Panc1 (cell line): ENCODE results near the gene PRPSAP2. TPM values are rescaled to one million over a fixed set of nuclear protein-coding genes. Genes with fewer than 3 reads are reported as not detected.
A peak's percentile ranks its signal among the peaks of the same experiment; 100 is the strongest.

Experiments used
- ATAC-seq: fragments of 200-7000 bp; cut with Tn5 transposase; 2 replicates; pipeline ENCODE4 v1.9.1; 2020; ENCODE audit warnings: mild to moderate bottlenecking, moderate library complexity
- BruUV-seq: library from RNA; stranded (reverse); fragments of 400-500 nt; replicated peaks from 2 replicates; lab custom pipeline; 2021; lab: Mats Ljungman, UMichigan
- CTCF ChIA-PET: fragments of 300-600 bp; sonication (Branson Sonifier 250); formaldehyde crosslinking; loops from one replicate; lab custom pipeline; 2022; ENCODE audit warnings: antibody characterized with exemption; lab: Charles Lee
- POLR2A ChIA-PET: fragments of 300-600 bp; sonication (Branson Sonifier 250); formaldehyde crosslinking; loops from one replicate; lab custom pipeline; 2022; ENCODE audit warnings: antibody characterized with exemption; lab: Charles Lee
- DNase-seq: peaks from one replicate; pipeline ENCODE4 v3.0.0-alpha.2; 2010; ENCODE audit warnings: low read depth, low spot score
- H3K27ac ChIP-seq: 2 replicates; pipeline ENCODE4 v1.5.1; 2011; ENCODE audit warnings: mild to moderate bottlenecking, low read length, inconsistent platforms
- H3K27me3 ChIP-seq: fragments of 200-500 bp; sonication (Bioruptor generic); 2 replicates; pipeline ENCODE4 v1.6.0; 2014; ENCODE audit warnings: low read length, inconsistent platforms; ENCODE audit not compliant: control insufficient read depth, insufficient read depth
- H3K36me3 ChIP-seq: fragments of 200-500 bp; sonication (Bioruptor generic); 2 replicates; pipeline ENCODE4 v1.5.1; 2014; ENCODE audit warnings: inconsistent platforms, mild to moderate bottlenecking, low read length, moderate library complexity; ENCODE audit not compliant: control insufficient read depth, insufficient read depth
- H3K4me1 ChIP-seq: 2 replicates; pipeline ENCODE4 v1.5.1; 2011; ENCODE audit warnings: inconsistent platforms, mild to moderate bottlenecking, low read length, moderate library complexity; ENCODE audit not compliant: control insufficient read depth, insufficient read depth
- H3K4me3 ChIP-seq, 2 experiments: 2 replicates each; pipeline ENCODE4 v1.5.1; 2011 to 2012; ENCODE audit warnings: low read depth in 2 of 2, low read length in 2 of 2, mild to moderate bottlenecking in 2 of 2, inconsistent platforms in 1 of 2, moderate library complexity in 1 of 2
- H3K9me3 ChIP-seq: fragments of 200-500 bp; sonication (Bioruptor generic); 2 replicates; pipeline ENCODE4 v1.5.1; 2014; ENCODE audit warnings: low read depth, mild to moderate bottlenecking, inconsistent platforms, low read length, moderate library complexity; ENCODE audit not compliant: control insufficient read depth, insufficient read depth
- CTCF ChIP-seq: fragments of 450-650 bp; IDR thresholded peaks from 2 replicates; pipeline ENCODE4 v1.5.1; 2017; ENCODE audit warnings: mild to moderate bottlenecking
- POLR2AphosphoS5 ChIP-seq: IDR thresholded peaks from 2 replicates; pipeline ENCODE4 v1.6.1; 2012; ENCODE audit warnings: mild to moderate bottlenecking, low read depth, low read length, moderate library complexity
- REST ChIP-seq, 2 experiments: IDR thresholded peaks; 2 replicates each; pipeline ENCODE4 v1.6.1; 2011 to 2012; ENCODE audit warnings: low read depth in 2 of 2, control low read depth in 1 of 2, low read length in 1 of 2, mild to moderate bottlenecking in 1 of 2, moderate library complexity in 1 of 2; ENCODE audit not compliant: insufficient read depth in 1 of 2
- SIN3A ChIP-seq: IDR thresholded peaks from 2 replicates; pipeline ENCODE4 v1.6.1; 2012; ENCODE audit warnings: low read depth, mild to moderate bottlenecking, low read length, moderate library complexity, borderline replicate concordance; ENCODE audit not compliant: insufficient read depth
- TCF7L2 ChIP-seq: IDR thresholded peaks from 2 replicates; pipeline ENCODE4 v1.6.1; 2011; ENCODE audit warnings: mild to moderate bottlenecking, low read depth, low read length, inconsistent platforms
- in situ Hi-C: cut with HindIII; loops from 2 replicates; pipeline ENCODE4 v1.10.0; 2016; ENCODE audit warnings: low sequenced_read_pairs, low pct_unique_long_range_greater_than_20kb
- intact Hi-C: fragments of 100-400 bp; cut with micrococcal nuclease; formaldehyde crosslinking; loops from one replicate; pipeline ENCODE4 v1.10.0; 2022; ENCODE audit not compliant: unreplicated experiment
- total RNA-seq: library from RNA; stranded (reverse); gene quantifications from one replicate; pipeline ENCODE4 v1.2.1, GENCODE V29; 2021; ENCODE audit not compliant: unreplicated experiment

The PRPSAP2 gene
- total RNA-seq, 1 experiment from 2014 or later = 25.3 TPM

GRCh38 chr17:18859256-18859655 is 1.3 kb downstream of the PRPSAP2 start:
- Histone ChIP-seq H3K27me3 (no peaks in the 10 kb centered on the region), H3K36me3 (no peaks in the 10 kb centered on the region), H3K4me3 (peak overlapping the region; percentile 70 to 80), H3K4me1 (peaks cover 12% of the 10 kb centered on the region), H3K27ac (peak overlapping the region; percentile 83; the same call in 1 of the 2 replicates), H3K9me3 (no peaks in the 10 kb centered on the region)
- no TSS peak for BruUV-seq
- no peak for DNase-seq
- ATAC-seq = no peak
- no peak for TF ChIP-seq TCF7L2
- TF ChIP-seq REST (IDR thresholded peaks at IDR 0.05; ENCODE audit: insufficient read depth in 1 of 2, low read depth in 2 of 2, low read length in 1 of 2) = no peak
- TF ChIP-seq POLR2AphosphoS5 = no peak
- no peak for TF ChIP-seq CTCF
- TF ChIP-seq SIN3A = no peak
- in situ Hi-C loops (no loop called here), intact Hi-C loops (no loop called here)
- CTCF ChIA-PET = no interaction called here
- POLR2A ChIA-PET = no interaction called here

GRCh38 chr17:18860161-18860972 is 2.4 kb downstream of the PRPSAP2 start:
- no peaks in the 10 kb centered on the region for H3K36me3 ChIP-seq
- H3K27me3 ChIP-seq = no peaks in the 10 kb centered on the region
- ATAC-seq (no peak), DNase-seq (no peak)
- H3K27ac ChIP-seq = no peak overlapping the region
- ChIA-PET CTCF (no interaction called here), POLR2A (no interaction called here)
- no TSS peak for BruUV-seq
- peaks cover 9% of the 10 kb centered on the region for H3K4me1 ChIP-seq
- in situ Hi-C loops (no loop called here), intact Hi-C loops (no loop called here)
- no peak for TF ChIP-seq TCF7L2
- no peak for TF ChIP-seq REST (IDR thresholded peaks at IDR 0.05; ENCODE audit: insufficient read depth in 1 of 2, low read depth in 2 of 2, low read length in 1 of 2)
- no peak for TF ChIP-seq SIN3A
- TF ChIP-seq CTCF = no peak
- no peak for TF ChIP-seq POLR2AphosphoS5
- H3K9me3 ChIP-seq = no peaks in the 10 kb centered on the region
- H3K4me3 ChIP-seq = no peak overlapping the region
